CD4-positive, alpha-beta T cell treated with Interferon gamma for 1 hour (primary cell): Measurements from ENCODE around the gene EPN1.

Source experiments
- DNase-seq: peaks from one replicate; pipeline ENCODE4 v3.0.0-alpha.2; 2020

Gene EPN1

GRCh38 chr19:55674841-55675660 lies at the start of gene EPN1:
EPN1 (plus strand) TSS chr19:55675226; CDS start chr19:55678628, 3,402 bp downstream.
- DNase-seq: peak; percentile 98

- peak; percentile 64 for DNase-seq
Measured at GRCh38 chr19:55626350-55626749, 48.7 kb upstream of the EPN1 start.

- DNase-seq: peak; percentile 82
Measured at GRCh38 chr19:55632463-55632834, 42.6 kb upstream of the EPN1 start.

DNA sequence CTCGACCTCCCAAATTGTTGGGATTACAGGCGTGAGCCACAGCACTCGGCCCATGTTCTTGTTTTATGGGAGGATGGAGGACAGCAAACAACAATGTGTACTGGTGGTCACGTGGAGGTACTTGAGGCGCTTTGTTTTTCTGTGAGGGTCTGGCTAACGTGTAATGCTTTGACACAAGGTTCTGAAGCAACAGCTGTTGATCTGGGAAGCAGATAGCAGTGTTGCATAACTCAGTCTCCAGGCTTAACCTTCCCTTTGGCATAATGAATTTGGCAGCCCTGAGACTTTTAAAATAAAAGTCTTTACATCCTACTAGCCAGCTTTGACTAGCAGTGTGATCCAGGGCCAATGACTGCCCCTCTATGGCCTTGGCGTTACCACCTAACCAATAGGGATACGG lies 41.2 kb upstream of the EPN1 start:
- DNase-seq: no peak

DNA sequence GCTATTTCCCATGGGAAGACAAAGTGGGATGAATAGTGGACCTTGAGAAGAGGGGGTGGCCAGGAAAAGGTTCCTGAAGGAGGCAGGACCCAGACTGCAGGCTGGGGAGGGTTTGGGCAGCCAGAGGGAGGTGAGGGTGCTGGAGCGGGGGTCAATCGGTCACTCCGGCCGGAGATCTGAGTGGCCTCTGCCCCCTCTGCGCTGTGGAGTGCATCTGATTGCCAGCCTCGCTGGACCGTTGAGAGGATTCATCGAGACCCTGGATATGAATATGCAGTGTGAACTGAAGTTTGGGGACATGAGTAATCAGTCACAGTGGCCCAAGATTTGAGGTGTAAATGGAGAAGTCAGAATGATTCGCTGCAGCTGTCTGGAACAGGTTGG lies 39.7 kb upstream of the EPN1 start:
- DNase-seq: no peak

GRCh38 chr19:55635856-55636440 lies 39.1 kb upstream of the EPN1 start:
- no peak for DNase-seq

DNA sequence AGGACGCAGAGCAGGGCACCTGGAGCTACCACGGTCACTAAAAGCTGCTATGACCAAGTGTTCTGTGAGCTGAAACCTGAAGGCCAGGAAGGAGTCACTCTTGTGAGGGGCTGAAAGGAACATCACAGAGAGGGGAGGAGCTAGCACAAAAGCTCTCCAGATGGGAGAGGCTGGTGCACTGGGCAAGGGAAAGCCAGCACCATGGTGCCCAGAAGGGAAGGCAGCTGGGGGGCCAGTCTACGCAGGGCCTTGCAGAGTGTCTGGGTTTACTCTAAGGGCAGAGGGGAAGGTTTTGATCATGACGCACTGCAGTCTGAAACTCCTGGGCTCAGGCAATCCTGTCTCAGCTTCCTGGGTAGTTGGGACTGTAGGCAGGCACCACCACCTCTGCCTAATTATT lies 38.3 kb upstream of the EPN1 start:
- DNase-seq: no peak

GRCh38 chr19:55637534-55637933 lies 37.5 kb upstream of the EPN1 start:
- DNase-seq: no peak

DNA sequence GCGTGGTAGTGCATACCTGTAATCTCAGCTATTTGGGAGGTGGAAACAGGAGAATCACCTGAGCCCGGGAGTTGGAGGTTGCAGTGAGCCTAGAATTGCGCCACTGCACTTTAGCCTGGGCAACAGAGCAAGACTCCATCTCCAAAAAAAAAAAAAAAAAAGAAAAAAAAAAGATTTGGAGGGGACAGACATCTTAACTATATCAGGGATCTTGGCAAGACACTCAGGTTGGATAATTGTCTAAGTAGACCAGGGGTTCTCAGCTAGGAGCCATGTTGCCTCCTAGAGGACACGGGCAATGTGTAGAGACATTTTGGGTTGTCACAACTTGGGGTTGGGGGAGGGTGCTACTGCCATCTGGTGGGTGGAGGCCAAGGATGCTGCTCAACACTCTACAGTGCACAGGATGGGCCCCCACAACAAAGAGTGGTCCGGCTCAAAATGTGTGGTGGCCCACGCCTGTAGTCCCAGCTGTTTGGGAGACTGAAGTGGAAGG lies 36.1 kb upstream of the EPN1 start:
- peak; percentile 63 for DNase-seq

DNA sequence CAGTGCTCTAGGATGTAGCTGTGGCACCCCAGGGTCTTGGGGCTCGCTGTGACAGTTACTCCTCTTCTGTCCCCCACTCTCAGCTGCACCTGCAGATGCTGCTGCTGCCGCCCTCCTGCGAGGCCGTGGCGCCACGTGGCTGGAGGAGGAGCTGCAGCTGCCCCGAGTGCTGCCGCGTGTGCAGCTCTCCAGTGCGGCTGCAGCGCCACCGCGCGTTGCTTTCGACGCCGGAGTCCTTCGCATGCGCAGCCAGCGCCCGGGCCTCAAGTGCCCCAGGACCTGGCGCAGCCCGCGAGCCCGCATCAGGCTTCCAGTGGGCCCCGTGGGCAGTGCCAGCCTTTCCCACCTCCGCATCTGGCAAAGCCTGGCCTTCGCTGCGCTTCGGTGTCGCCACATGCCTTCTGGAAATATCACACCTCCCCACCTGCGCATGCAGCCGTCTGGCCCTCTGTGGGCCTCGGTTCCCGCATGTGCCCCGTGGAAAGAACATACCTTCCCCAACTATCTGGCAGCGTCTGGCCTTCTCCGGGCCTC lies 34.9 kb upstream of the EPN1 start:
- peak; percentile 82 for DNase-seq

DNA sequence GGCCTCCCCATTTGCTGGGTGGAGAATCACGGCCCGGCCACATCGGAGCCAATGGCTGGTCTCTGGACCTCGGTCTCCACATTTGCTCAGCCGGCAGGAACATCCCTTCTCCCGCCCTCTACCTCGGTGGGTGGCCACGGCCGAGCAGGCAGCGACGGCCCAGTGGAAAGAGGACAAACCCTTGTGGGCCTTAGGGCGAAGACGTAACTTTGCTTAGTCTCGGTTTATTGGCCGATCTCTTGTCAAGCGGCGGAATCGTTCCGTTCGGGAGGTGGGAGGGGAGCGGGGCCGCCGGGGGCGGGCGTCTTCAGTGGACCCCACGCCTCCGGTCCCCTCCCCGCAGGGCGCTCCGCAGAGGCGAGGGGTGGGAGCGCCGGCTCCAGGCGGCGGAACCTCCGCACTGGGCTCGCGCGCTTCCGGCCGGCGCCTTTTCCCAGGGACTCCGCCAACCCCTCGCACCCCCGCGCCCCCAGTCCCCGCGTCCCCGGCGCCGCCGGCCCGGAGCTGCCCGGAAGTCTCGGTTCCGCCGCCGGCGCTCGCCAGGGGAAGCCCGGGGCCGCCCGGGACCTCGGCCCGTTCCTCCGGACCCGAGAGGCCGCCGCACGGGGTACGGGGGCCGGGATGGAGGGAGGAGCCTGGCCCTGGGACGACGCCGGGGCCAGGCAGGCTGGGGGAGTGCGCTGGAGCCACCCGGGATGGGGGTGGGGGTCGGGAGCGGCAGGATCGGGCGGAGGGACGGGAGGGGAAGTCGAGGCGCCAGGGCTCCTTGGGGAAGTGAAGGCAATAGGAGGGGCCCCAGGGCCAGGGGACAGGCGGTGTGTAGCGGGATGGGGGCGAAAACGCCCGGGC lies 34.2 kb upstream of the EPN1 start, which contains the start of gene ZNF580:
ZNF580 (plus strand) TSS at position 426 of the 849 bp plus-strand sequence. CDS start 1,507 bp downstream, outside the sequence.
- peak; percentile 52 for DNase-seq

GRCh38 chr19:55641426-55642152 lies 33.4 kb upstream of the EPN1 start:
- no peak for DNase-seq

GRCh38 chr19:55642153-55643002 lies 32.6 kb upstream of the EPN1 start:
- DNase-seq: no peak

GRCh38 chr19:55643003-55643886 lies 31.8 kb upstream of the EPN1 start, which contains the start of gene ZNF581:
ZNF581 (plus strand) TSS chr19:55643649; CDS start chr19:55644572, 923 bp downstream.
- peak; percentile 74 for DNase-seq

DNA sequence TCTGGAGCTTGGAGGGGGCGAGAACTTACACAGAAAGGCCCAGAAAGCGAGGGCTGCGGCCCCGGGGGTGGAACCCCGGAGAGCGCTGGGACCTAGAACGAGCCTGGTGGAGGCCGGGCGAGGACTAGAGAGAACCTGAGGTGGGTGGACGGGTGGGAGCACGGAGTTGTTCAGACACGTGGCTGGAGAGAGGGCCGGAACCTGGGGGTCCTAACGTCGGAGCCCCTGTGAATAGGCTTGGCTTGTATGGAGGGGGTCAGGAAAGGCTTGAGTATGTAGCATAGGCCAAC lies 31.2 kb upstream of the EPN1 start:
- no peak for DNase-seq

- no peak for DNase-seq
Measured at GRCh38 chr19:55644191-55644833, 30.7 kb upstream of the EPN1 start.

DNA sequence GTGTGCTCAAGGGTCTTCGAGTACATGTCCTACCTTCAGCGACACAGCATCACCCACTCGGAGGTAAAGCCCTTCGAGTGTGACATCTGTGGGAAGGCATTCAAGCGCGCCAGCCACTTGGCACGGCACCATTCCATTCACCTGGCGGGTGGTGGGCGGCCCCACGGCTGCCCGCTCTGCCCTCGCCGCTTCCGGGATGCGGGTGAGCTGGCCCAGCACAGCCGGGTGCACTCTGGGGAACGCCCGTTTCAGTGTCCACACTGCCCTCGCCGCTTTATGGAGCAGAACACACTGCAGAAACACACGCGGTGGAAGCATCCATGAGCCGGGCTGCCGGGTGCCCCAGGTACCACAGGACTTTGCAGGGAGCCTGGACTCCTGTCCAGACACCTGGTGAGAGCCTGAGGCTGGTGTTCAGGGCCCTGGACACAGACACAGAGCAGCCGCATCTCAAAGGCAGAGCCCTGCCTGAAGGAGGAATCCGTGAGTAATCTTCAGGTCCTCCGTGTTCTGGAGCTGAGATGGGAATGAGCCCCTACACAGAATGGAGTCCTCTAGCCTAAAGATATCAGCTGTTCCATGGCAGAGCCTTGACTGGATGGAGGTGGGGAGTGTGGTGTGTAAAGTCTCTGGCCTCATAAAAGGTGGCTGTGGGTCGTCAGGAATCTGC lies 30.0 kb upstream of the EPN1 start:
- no peak for DNase-seq

GRCh38 chr19:55645512-55645881 lies 29.5 kb upstream of the EPN1 start:
- DNase-seq: no peak
